GM21367 (cell line): ENCODE measurements around the gene ST6GALNAC3.
"Not testable (repeated sequence)": the region's sequence is repeated elsewhere in the genome, so short reads cannot be mapped to it uniquely, and the experiment has no call there.

ENCODE experiments used
- ATAC-seq: cut with Tn5 transposase; IDR thresholded peaks from one replicate; pipeline ENCODE4 v1.9.1; 2021; ENCODE audit not compliant: unreplicated experiment

The ST6GALNAC3 gene

GRCh38 chr1:76105372-76105771, 30.8 kb downstream of the ST6GALNAC3 start:
- ATAC-seq: no peak

GRCh38 chr1:76106251-76106650, 31.7 kb downstream of the ST6GALNAC3 start:
- ATAC-seq: no peak

- ATAC-seq: no peak
These were observed 32.2 kb downstream of the ST6GALNAC3 start for GRCh38 chr1:76106719-76107235.

- no peak for ATAC-seq
These were observed 34.9 kb downstream of the ST6GALNAC3 start for GRCh38 chr1:76109404-76109803.

- no peak for ATAC-seq
These were observed 35.5 kb downstream of the ST6GALNAC3 start for GRCh38 chr1:76109901-76110560.

GRCh38 chr1:76110666-76111065, 36.1 kb downstream of the ST6GALNAC3 start:
- no peak for ATAC-seq

GRCh38 chr1:76112321-76112720, 37.8 kb downstream of the ST6GALNAC3 start:
- ATAC-seq: not testable (repeated sequence)

- ATAC-seq: no peak
These were observed 38.9 kb downstream of the ST6GALNAC3 start for GRCh38 chr1:76113446-76113845.

- ATAC-seq: no peak
These were observed 40.6 kb downstream of the ST6GALNAC3 start for GRCh38 chr1:76115171-76115570.

GRCh38 chr1:76121850-76122249, 47.3 kb downstream of the ST6GALNAC3 start:
- no peak for ATAC-seq

- ATAC-seq: no peak
These were observed 47.7 kb downstream of the ST6GALNAC3 start for GRCh38 chr1:76122271-76122670.

GRCh38 chr1:76123411-76124064, 49.0 kb downstream of the ST6GALNAC3 start:
- ATAC-seq: not testable (repeated sequence)

GRCh38 chr1:76124196-76124595, 49.6 kb downstream of the ST6GALNAC3 start:
- ATAC-seq: no peak

- ATAC-seq: no peak
These were observed 51.1 kb downstream of the ST6GALNAC3 start for GRCh38 chr1:76125473-76126219.

GRCh38 chr1:76128096-76128495, 53.5 kb downstream of the ST6GALNAC3 start:
- no peak for ATAC-seq

GRCh38 chr1:76129731-76130130, 55.2 kb downstream of the ST6GALNAC3 start:
- ATAC-seq: no peak

- ATAC-seq: no peak
These were observed 56.4 kb downstream of the ST6GALNAC3 start for GRCh38 chr1:76130992-76131391.

GRCh38 chr1:76133977-76134376, 59.4 kb downstream of the ST6GALNAC3 start:
- no peak for ATAC-seq

GRCh38 chr1:76135835-76136234, 61.3 kb downstream of the ST6GALNAC3 start:
- ATAC-seq: no peak

GRCh38 chr1:76136894-76137293, 62.3 kb downstream of the ST6GALNAC3 start:
- ATAC-seq: no peak

- ATAC-seq: no peak
These were observed 63.2 kb downstream of the ST6GALNAC3 start for GRCh38 chr1:76137746-76138145.

GRCh38 chr1:76138217-76138616, 63.7 kb downstream of the ST6GALNAC3 start:
- no peak for ATAC-seq
